Putamen (tissue), 1 donor: Measurements from ENCODE around the gene SYT6.

ENCODE experiments used
- DNase-seq: peaks from one replicate; pipeline ENCODE4 v3.0.0-alpha.2; 2016; ENCODE audit warnings: low spot score

SYT6 gene

GRCh38 chr1:114092186-114093062 is 61.2 kb downstream of the SYT6 start:
- no peak for DNase-seq

GRCh38 chr1:114091711-114092110 is 62.0 kb downstream of the SYT6 start:
- no peak for DNase-seq

- DNase-seq = no peak
These were observed 62.7 kb downstream of the SYT6 start for GRCh38 chr1:114090738-114091505.

GRCh38 chr1:114089502-114090138 is 64.0 kb downstream of the SYT6 start:
- DNase-seq = no peak

- no peak for DNase-seq
These were observed 65.0 kb downstream of the SYT6 start for GRCh38 chr1:114088392-114089299.

- no peak for DNase-seq
These were observed 66.2 kb downstream of the SYT6 start for GRCh38 chr1:114087495-114087894.

- no peak for DNase-seq
These were observed 66.9 kb downstream of the SYT6 start for GRCh38 chr1:114086601-114087368.

GRCh38 chr1:114082867-114083585 is 70.6 kb downstream of the SYT6 start:
- no peak for DNase-seq

GRCh38 chr1:114082304-114082630 is 71.4 kb downstream of the SYT6 start:
- no peak for DNase-seq

GRCh38 chr1:114081437-114082303 is 72.0 kb downstream of the SYT6 start:
- DNase-seq = peak; percentile 23

GRCh38 chr1:114080511-114081436 is 72.9 kb downstream of the SYT6 start:
- no peak for DNase-seq

GRCh38 chr1:114079596-114080190 is 74.0 kb downstream of the SYT6 start:
- no peak for DNase-seq

GRCh38 chr1:114078116-114078515 is 75.6 kb downstream of the SYT6 start:
- DNase-seq = no peak

GRCh38 chr1:114077188-114077587 is 76.5 kb downstream of the SYT6 start:
- DNase-seq = no peak

GRCh38 chr1:114076308-114076707 is 77.4 kb downstream of the SYT6 start:
- no peak for DNase-seq

GRCh38 chr1:114075546-114076242 is 78.0 kb downstream of the SYT6 start:
- DNase-seq = no peak

GRCh38 chr1:114075105-114075504 is 78.6 kb downstream of the SYT6 start:
- DNase-seq = no peak
